ENCODE measurements around the gene LUC7L.
A peak's percentile ranks its signal among the peaks of the same experiment; 100 is the strongest.
"Not testable (repeated sequence)": the region's sequence is repeated elsewhere in the genome, so short reads cannot be mapped to it uniquely, and the experiment has no call there.

The LUC7L gene

DNA sequence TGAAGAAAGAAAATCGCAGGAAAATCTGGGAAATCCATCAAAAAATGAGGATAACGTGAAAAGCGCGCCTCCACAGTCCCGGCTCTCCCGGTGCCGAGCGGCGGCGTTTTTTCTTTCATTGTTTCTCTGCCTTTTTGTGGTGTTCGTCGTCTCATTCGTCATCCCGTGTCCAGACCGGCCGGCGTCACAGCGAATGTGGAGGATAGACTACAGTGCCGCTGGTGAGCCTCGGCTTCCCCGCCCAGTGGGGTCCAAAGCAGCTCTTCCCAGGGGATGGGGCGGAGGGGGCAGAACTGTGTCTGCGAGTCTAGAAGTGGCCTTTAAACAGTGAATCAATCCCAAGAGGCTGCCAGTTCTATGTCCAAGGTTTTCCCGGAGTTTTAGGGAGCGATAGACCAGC lies 25.2 kb upstream of the LUC7L start:
- H3K36me3 Mint-ChIP-seq (ENCODE audit: low read depth): peaks cover 43% of the 10 kb centered on the region
- H3K9me3 Mint-ChIP-seq: no peaks in the 10 kb centered on the region
- DNase-seq: no peak
- H3K27ac Mint-ChIP-seq: no peak overlapping the region
- H3K27me3 Mint-ChIP-seq: no peaks in the 10 kb centered on the region
- H3K4me1 Mint-ChIP-seq (ENCODE audit: low read depth): peaks cover 39% of the 10 kb centered on the region
- no peak overlapping the region for H3K4me3 Mint-ChIP-seq

DNA sequence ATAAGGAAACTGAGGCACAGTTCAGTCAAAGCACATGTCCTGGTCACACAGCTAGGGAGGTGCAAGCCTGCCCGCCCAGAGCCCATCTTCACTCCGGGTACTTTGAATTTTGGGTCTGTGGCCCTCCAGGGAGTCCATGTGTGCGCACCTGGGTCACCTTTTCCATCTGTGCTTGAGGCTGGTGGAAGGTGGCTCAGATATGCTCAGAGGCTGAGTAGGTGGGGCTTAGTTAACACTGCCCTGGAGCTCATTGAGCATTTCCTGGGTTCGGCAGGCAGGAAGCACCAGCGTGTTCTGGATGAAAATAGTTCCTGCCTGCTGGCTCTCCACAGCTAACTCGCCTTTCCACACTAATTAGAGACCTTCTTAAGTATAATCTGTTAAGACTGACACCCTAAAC lies 24.6 kb upstream of the LUC7L start:
- Mint-ChIP-seq H3K4me3 (no peak overlapping the region), H3K27ac (no peak overlapping the region), H3K9me3 (no peaks in the 10 kb centered on the region), H3K27me3 (no peaks in the 10 kb centered on the region), H3K4me1 (ENCODE audit: low read depth) (peaks cover 33% of the 10 kb centered on the region), H3K36me3 (ENCODE audit: low read depth) (peaks cover 37% of the 10 kb centered on the region)
- no peak for DNase-seq

DNA sequence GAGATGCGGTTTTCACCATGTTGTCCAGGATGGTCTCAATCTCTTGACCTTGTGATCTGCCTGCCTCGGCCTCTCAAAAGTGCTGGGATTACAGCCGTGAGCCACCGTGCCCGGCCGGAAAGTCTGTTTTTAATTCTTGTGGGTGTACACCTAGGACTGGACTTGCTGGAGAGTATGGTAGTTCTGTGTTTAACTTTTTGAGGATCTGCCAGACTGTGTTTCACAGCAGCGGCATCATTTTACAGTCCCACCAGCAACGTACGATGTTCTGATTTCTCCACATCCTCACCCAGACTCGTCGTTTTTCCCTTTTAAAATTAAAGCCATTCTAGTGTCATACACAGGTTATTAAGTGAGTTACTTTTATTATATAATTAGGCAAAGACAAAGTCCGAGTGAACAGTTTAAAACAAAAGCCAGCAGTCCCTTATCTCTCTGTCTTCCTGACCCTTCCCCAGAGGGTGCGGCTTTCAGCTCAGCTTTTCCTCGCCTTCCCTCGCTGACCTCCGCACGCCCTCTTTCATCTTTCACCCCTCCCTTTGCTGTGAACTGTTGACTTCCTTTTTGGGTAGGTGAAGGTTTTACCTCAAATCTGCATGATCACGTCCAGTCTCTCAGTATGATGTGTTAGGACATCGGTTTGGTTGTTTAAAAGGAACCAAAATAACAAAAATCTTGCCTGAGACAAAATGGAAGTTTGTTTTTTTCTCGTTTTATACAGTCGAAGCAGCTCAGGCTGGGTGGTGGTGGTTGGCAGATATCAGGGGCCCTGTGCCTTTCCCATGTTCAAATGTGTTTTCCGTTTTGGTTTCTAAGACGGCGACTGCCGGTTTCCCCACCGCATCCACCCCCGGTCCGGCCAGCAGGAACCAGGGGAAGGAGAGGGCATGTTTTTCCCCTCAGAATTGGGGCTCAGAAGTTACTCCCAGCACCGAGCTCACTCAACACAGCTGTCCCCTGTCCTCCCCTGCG lies 23.4 kb upstream of the LUC7L start:
- DNase-seq: peak; percentile 46
- Mint-ChIP-seq H3K27me3 (no peaks in the 10 kb centered on the region), H3K36me3 (ENCODE audit: low read depth) (peaks cover 37% of the 10 kb centered on the region), H3K9me3 (no peaks in the 10 kb centered on the region), H3K4me1 (ENCODE audit: low read depth) (peaks cover 35% of the 10 kb centered on the region), H3K4me3 (peak overlapping the region; percentile 61), H3K27ac (peak overlapping the region; percentile 76)

DNA sequence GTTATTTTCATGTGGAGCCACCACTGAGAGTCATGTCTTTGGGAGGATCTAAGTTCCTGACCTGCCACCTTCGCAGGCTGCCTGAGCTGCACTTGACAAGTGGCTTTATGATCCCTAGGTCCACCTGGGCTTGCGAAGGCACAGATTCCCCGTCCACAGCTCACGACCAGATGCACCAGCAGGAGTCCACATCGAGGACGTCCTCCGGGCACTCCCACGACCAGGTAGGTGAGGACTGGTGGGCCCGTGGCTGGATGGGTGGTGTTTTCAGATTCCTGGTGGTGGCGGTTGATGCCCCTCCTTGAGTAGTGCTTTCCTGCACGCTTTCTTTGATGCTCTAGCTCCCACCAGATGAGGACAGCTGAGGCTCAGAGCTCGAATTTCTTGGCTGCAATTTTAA lies 20.2 kb upstream of the LUC7L start:
- Mint-ChIP-seq H3K4me1 (ENCODE audit: low read depth) (peaks cover 29% of the 10 kb centered on the region), H3K27ac (no peak overlapping the region), H3K36me3 (ENCODE audit: low read depth) (peaks cover 15% of the 10 kb centered on the region), H3K27me3 (no peaks in the 10 kb centered on the region), H3K4me3 (no peak overlapping the region), H3K9me3 (no peaks in the 10 kb centered on the region)
- DNase-seq: no peak

- Mint-ChIP-seq H3K27me3 (no peaks in the 10 kb centered on the region), H3K9me3 (no peaks in the 10 kb centered on the region), H3K4me1 (ENCODE audit: low read depth) (peaks cover 13% of the 10 kb centered on the region), H3K4me3 (no peak overlapping the region), H3K36me3 (ENCODE audit: low read depth) (peaks cover 7% of the 10 kb centered on the region), H3K27ac (no peak overlapping the region)
- DNase-seq: no peak
Measured at GRCh38 chr16:247027-247426, 17.8 kb upstream of the LUC7L start.

DNA sequence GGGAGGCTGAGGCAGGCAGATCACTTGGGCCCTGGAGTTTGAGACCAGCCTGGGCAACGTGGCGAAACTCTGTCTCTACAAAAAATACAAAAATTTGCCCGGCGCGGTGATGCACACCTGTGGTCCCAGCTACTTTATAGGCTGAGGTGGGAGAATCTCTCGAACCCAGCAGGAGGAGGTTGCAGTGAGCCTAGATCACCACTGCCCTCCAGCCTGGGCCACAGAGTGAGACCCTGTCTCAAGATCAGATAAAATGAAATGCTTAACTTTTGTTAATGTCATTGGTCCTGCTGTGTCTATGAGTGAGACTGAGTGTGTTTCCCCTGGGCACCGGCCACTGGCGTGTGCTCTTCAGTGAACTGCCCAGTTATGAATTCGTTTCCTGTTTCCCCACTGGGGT lies 15.9 kb upstream of the LUC7L start:
- DNase-seq: no peak
- Mint-ChIP-seq H3K4me1 (ENCODE audit: low read depth) (peaks cover 17% of the 10 kb centered on the region), H3K27me3 (no peaks in the 10 kb centered on the region), H3K36me3 (ENCODE audit: low read depth) (peaks cover under 1% of the 10 kb centered on the region), H3K27ac (no peak overlapping the region), H3K4me3 (no peak overlapping the region), H3K9me3 (no peaks in the 10 kb centered on the region)

- H3K27ac Mint-ChIP-seq: no peak overlapping the region
- peaks cover 23% of the 10 kb centered on the region for H3K4me1 Mint-ChIP-seq (ENCODE audit: low read depth)
- H3K27me3 Mint-ChIP-seq: no peaks in the 10 kb centered on the region
- H3K36me3 Mint-ChIP-seq (ENCODE audit: low read depth): no peaks in the 10 kb centered on the region
- H3K4me3 Mint-ChIP-seq: no peak overlapping the region
- H3K9me3 Mint-ChIP-seq: no peaks in the 10 kb centered on the region
- no peak for DNase-seq
Measured at GRCh38 chr16:243348-243747, 14.1 kb upstream of the LUC7L start.

- H3K9me3 Mint-ChIP-seq: no peaks in the 10 kb centered on the region
- peaks cover 24% of the 10 kb centered on the region for H3K4me1 Mint-ChIP-seq (ENCODE audit: low read depth)
- no peaks in the 10 kb centered on the region for H3K27me3 Mint-ChIP-seq
- no peak overlapping the region for H3K27ac Mint-ChIP-seq
- no peak for DNase-seq
- no peak overlapping the region for H3K4me3 Mint-ChIP-seq
- peaks cover 2% of the 10 kb centered on the region for H3K36me3 Mint-ChIP-seq (ENCODE audit: low read depth)
Measured at GRCh38 chr16:242281-242680, 13.0 kb upstream of the LUC7L start.

- Mint-ChIP-seq H3K4me3 (no peak overlapping the region), H3K4me1 (ENCODE audit: low read depth) (peaks cover 28% of the 10 kb centered on the region), H3K27me3 (no peaks in the 10 kb centered on the region), H3K27ac (no peak overlapping the region), H3K36me3 (ENCODE audit: low read depth) (peaks cover 5% of the 10 kb centered on the region), H3K9me3 (no peaks in the 10 kb centered on the region)
- DNase-seq: no peak
Measured at GRCh38 chr16:240559-240958, 11.3 kb upstream of the LUC7L start.

DNA sequence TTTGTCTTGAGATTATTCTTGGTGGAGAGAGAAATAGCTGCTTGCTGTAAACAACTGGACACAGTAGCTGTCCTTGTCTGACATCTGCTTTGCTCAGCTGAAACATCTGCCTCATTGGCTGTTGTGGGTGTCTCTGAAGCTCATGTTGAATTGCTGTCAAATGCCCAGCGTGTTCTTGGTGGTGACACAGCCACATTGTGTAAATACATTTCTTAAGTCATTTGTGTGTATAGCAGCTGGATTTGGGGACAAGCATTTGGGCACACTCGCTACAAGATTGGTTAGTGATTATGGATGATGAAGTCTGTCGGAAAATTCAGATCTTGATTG lies 10.7 kb upstream of the LUC7L start:
- no peaks in the 10 kb centered on the region for H3K9me3 Mint-ChIP-seq
- no peak overlapping the region for H3K4me3 Mint-ChIP-seq
- H3K36me3 Mint-ChIP-seq (ENCODE audit: low read depth): peaks cover 11% of the 10 kb centered on the region
- H3K4me1 Mint-ChIP-seq (ENCODE audit: low read depth): peaks cover 34% of the 10 kb centered on the region
- no peaks in the 10 kb centered on the region for H3K27me3 Mint-ChIP-seq
- no peak overlapping the region for H3K27ac Mint-ChIP-seq
- no peak for DNase-seq

DNA sequence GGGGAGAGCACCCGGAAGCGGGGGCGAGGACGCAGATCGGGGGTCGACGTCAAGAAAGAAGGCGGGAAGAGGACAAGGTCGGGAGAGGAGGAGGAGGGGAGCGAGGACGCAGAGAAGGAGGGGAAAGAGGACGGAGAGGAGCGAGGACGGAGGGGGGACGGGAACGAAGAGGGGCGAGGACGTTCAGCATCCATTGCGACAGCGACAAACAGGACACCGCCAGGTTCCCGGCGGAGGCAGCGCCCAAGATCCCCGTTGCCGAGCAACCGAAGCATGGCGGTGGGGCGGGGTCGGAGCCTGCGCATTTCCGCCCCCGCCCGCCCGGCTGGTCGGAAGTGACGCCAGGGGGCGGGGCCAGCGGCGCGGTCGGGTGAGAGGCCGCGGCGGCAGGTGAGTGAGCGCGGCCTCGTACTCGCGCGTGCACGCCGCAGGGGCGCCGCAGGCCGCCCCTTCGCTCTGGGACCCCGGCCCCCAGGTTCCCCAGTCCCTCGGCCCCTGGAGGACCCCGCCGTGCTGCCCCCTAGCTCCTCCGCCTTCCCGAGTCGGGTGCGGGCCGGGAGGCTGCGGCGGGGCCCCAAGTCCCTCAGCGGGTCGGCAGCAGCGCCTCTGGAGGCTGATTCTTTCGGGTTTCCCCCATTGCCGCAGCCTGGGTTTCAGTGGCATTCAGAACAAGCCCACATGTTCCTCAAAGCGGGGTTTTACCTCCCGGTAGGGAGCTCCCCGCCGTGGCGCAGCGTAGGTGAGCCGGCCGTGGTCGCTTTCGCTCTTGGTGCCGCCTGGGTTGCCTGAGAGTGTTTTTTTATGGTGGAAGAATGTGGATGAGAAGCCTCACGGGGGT lies 5.4 kb upstream of the LUC7L start, which contains the start of gene FAM234A:
Gene FAM234A, plus strand, starts transcription at position 354 of the 838 bp plus-strand sequence. CDS start 19,593 bp downstream, outside the sequence.
- Mint-ChIP-seq H3K36me3 (ENCODE audit: low read depth) (peaks cover 14% of the 10 kb centered on the region), H3K9me3 (no peaks in the 10 kb centered on the region), H3K4me3 (peak within 1 kb of the TSS; percentile 86), H3K4me1 (ENCODE audit: low read depth) (peaks cover 27% of the 10 kb centered on the region), H3K27me3 (no peaks in the 10 kb centered on the region), H3K27ac (peak within 1 kb of the TSS; percentile 99)
- peak; percentile 96 for DNase-seq

DNA sequence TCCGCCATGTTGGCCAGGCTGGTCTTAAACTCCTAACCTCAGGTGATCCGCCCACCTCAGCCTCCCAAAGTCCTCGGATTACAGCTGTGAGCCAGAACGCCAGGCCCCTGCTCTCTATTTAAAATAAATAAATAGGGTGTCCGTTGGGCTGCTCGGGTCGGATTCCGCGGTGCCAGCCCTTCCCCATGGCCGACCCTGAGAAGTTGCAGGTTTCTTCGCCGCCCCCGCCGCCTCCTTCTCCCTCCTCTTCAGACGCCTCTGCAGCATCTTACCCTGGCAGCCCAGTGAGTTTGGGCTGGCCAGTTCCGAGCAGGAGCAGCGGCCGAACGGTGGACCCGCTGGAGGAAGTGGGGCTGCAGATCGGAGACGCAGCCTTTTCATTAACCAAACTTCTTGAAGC lies 1.7 kb upstream of the LUC7L start:
- H3K27ac Mint-ChIP-seq: no peak overlapping the region
- no peaks in the 10 kb centered on the region for H3K9me3 Mint-ChIP-seq
- H3K27me3 Mint-ChIP-seq: no peaks in the 10 kb centered on the region
- peaks cover 46% of the 10 kb centered on the region for H3K4me1 Mint-ChIP-seq (ENCODE audit: low read depth)
- no peak overlapping the region for H3K4me3 Mint-ChIP-seq
- H3K36me3 Mint-ChIP-seq (ENCODE audit: low read depth): peaks cover 38% of the 10 kb centered on the region
- no peak for DNase-seq

GRCh38 chr16:230351-230750 lies 1.1 kb upstream of the LUC7L start:
- Mint-ChIP-seq H3K36me3 (ENCODE audit: low read depth) (peaks cover 41% of the 10 kb centered on the region), H3K4me1 (ENCODE audit: low read depth) (peaks cover 43% of the 10 kb centered on the region)
- H3K27ac Mint-ChIP-seq, DNase-seq, H3K4me3 Mint-ChIP-seq, H3K27me3 Mint-ChIP-seq, H3K9me3 Mint-ChIP-seq: not testable (repeated sequence)

DNA sequence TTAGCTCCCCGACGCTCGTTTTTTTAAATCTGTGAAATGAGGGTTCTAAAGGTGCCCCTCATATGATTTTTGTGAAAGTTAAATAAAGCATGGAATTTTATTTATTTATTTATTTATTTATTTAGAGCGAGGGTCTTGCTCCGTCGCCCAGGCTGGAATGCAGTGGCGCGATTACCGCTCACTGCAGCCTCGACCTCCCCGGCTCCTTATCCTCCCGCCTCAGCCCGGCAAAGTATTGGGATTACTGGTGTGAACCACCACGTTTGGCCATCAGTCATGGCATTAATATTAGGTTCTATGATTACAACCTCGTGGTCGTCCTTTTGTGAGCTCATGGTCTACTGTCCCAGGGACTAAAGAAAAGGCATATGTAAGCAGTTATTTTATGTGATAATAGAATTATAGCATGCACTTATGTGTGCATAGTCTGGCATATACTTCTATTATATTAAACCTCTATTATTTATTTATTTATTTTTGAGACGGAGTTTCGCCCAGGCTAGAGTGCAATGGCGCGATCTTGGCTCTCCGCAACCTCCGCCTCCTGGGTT lies 557 bp upstream of the LUC7L start:
- Mint-ChIP-seq H3K9me3 (no peaks in the 10 kb centered on the region), H3K36me3 (ENCODE audit: low read depth) (peaks cover 41% of the 10 kb centered on the region), H3K4me1 (ENCODE audit: low read depth) (peaks cover 39% of the 10 kb centered on the region), H3K27me3 (no peaks in the 10 kb centered on the region), H3K4me3 (peak overlapping the region; percentile 60), H3K27ac (peak overlapping the region; percentile 71)
- DNase-seq: no peak

Data from activated T-cell treated with anti-CD3 and anti-CD28 coated beads, Interleukin-2, amount 50 U/mL, for 24 hours (primary cell).